IMR-90 (cell line): ENCODE measurements around the gene LIN9. TPM values are rescaled to one million over a fixed set of nuclear protein-coding genes. Genes with fewer than 3 reads are reported as not detected.

ENCODE experiments used
- ATAC-seq: fragments of 200-7000 bp; cut with Tn5 transposase; 2 replicates; pipeline ENCODE4 v1.9.1; 2020; ENCODE audit warnings: low read depth, mild to moderate bottlenecking, moderate library complexity
- BruUV-seq: library from RNA; stranded (reverse); fragments of 400-500 nt; replicated peaks from 2 replicates; lab custom pipeline; 2021; lab: Mats Ljungman, UMichigan
- CTCF ChIA-PET: fragments of 300-600 bp; formaldehyde crosslinking; extraction: SDS; loops from one replicate; lab custom pipeline; 2021; ENCODE audit warnings: antibody characterized with exemption; lab: Yijun Ruan, JAX
- POLR2A ChIA-PET: fragments of 300-600 bp; sonication (Branson Sonifier 250); formaldehyde crosslinking; loops from one replicate; lab custom pipeline; 2022; ENCODE audit warnings: antibody characterized with exemption; ENCODE audit not compliant: unreplicated experiment; lab: Charles Lee
- DNase-seq: peaks from one replicate; pipeline ENCODE4 v3.0.0; 2013
- H2AFZ ChIP-seq: replicated peaks from 2 replicates; pipeline ENCODE3; 2013; ENCODE audit warnings: low read length, mild to moderate bottlenecking; ENCODE audit not compliant: poor library complexity
- H2AK5ac ChIP-seq: 2 replicates; pipeline ENCODE4 v1.6.1; 2013; ENCODE audit warnings: low read depth, low read length, inconsistent platforms
- H2AK9ac ChIP-seq: replicated peaks from 2 replicates; pipeline ENCODE3; 2013; ENCODE audit warnings: mild to moderate bottlenecking, low read depth, low read length, moderate library complexity; ENCODE audit not compliant: poor library complexity
- H2BK120ac ChIP-seq: 2 replicates; pipeline ENCODE4 v1.6.1; 2013; ENCODE audit warnings: low read depth, low read length, inconsistent platforms
- H2BK15ac ChIP-seq: 3 replicates; pipeline ENCODE4 v1.6.1; 2013; ENCODE audit warnings: low read depth, low read length, inconsistent platforms
- H2BK20ac ChIP-seq: 2 replicates; pipeline ENCODE4 v1.6.1; 2013; ENCODE audit warnings: low read depth, mild to moderate bottlenecking, inconsistent platforms, low read length, moderate library complexity
- H2BK5ac ChIP-seq: 2 replicates; pipeline ENCODE4 v1.6.1; 2013; ENCODE audit warnings: mild to moderate bottlenecking, low read depth, low read length, inconsistent platforms; ENCODE audit not compliant: poor library complexity, severe bottlenecking
- H3K14ac ChIP-seq: replicated peaks from 2 replicates; pipeline ENCODE4 v1.6.1; 2013; ENCODE audit warnings: low read depth, low read length, inconsistent platforms
- H3K18ac ChIP-seq: 2 replicates; pipeline ENCODE4 v1.6.1; 2013; ENCODE audit warnings: low read depth, low read length, control low read depth
- H3K23ac ChIP-seq: 2 replicates; pipeline ENCODE4 v1.6.1; 2013; ENCODE audit warnings: low read depth, low read length, inconsistent platforms
- H3K27ac ChIP-seq: 2 replicates; pipeline ENCODE4 v1.5.1; 2013; ENCODE audit warnings: mild to moderate bottlenecking, control low read depth, low read length; ENCODE audit not compliant: insufficient read depth
- H3K27me3 ChIP-seq: 2 replicates; pipeline ENCODE4 v1.6.1; 2013; ENCODE audit warnings: low read length; ENCODE audit not compliant: control insufficient read depth, insufficient read depth
- H3K36me3 ChIP-seq: 2 replicates; pipeline ENCODE4 v1.6.1; 2013; ENCODE audit warnings: low read length, mixed read lengths; ENCODE audit not compliant: control insufficient read depth, insufficient read depth
- H3K4ac ChIP-seq: 2 replicates; pipeline ENCODE4 v1.6.1; 2013; ENCODE audit warnings: low read depth, low read length, inconsistent platforms
- H3K4me1 ChIP-seq: 2 replicates; pipeline ENCODE4 v1.6.1; 2013; ENCODE audit warnings: low read length, mixed read lengths; ENCODE audit not compliant: control insufficient read depth, insufficient read depth
- H3K4me2 ChIP-seq: 2 replicates; pipeline ENCODE4 v1.6.1; 2013; ENCODE audit warnings: low read depth, mild to moderate bottlenecking, control low read depth, low read length, moderate library complexity
- H3K4me3 ChIP-seq: 2 replicates; pipeline ENCODE4 v1.5.1; 2013; ENCODE audit warnings: low read depth, mild to moderate bottlenecking, control low read depth, low read length, moderate library complexity; ENCODE audit not compliant: insufficient read depth
- H3K56ac ChIP-seq: 2 replicates; pipeline ENCODE4 v1.6.1; 2013; ENCODE audit warnings: low read length, inconsistent platforms; ENCODE audit not compliant: insufficient read depth; ENCODE audit errors: extremely low read depth
- H3K79me1 ChIP-seq, 2 experiments: 2 replicates each; pipeline ENCODE4 v1.6.1; 2013; ENCODE audit warnings: low read length in 2 of 2, inconsistent platforms in 1 of 2, low read depth in 1 of 2
- H3K9ac ChIP-seq: 2 replicates; pipeline ENCODE4 v1.6.1; 2013; ENCODE audit warnings: low read depth, low read length, control low read depth
- H3K9me1 ChIP-seq: 2 replicates; pipeline ENCODE4 v1.6.1; 2013; ENCODE audit warnings: low read length, inconsistent platforms; ENCODE audit not compliant: insufficient read depth
- H3K9me3 ChIP-seq: 2 replicates; pipeline ENCODE4 v1.6.1; 2013; ENCODE audit warnings: low read length; ENCODE audit not compliant: control insufficient read depth, insufficient read depth
- H4K20me1 ChIP-seq: 2 replicates; pipeline ENCODE4 v1.6.1; 2013; ENCODE audit warnings: low read length, inconsistent platforms; ENCODE audit not compliant: insufficient read depth
- H4K5ac ChIP-seq: 2 replicates; pipeline ENCODE4 v1.6.1; 2013; ENCODE audit warnings: mild to moderate bottlenecking, low read depth, low read length, control low read depth
- H4K8ac ChIP-seq, 2 experiments: 2 replicates each; pipeline ENCODE4 v1.6.1; 2013; ENCODE audit warnings: low read depth in 2 of 2, low read length in 2 of 2, control low read depth in 1 of 2, inconsistent platforms in 1 of 2
- H4K91ac ChIP-seq: 2 replicates; pipeline ENCODE4 v1.6.1; 2013; ENCODE audit warnings: low read depth, low read length, inconsistent platforms; ENCODE audit not compliant: insufficient read depth
- BHLHE40 ChIP-seq: fragments of 150-350 bp; IDR thresholded peaks from 2 replicates; pipeline ENCODE4 v1.6.1; 2016; ENCODE audit warnings: mild to moderate bottlenecking, low read depth, low read length
- CEBPB ChIP-seq: IDR thresholded peaks from 2 replicates; pipeline ENCODE4 v1.6.1; 2012; ENCODE audit warnings: low read depth, low read length, improper control_type of control experiment
- CHD1 ChIP-seq: IDR thresholded peaks from 2 replicates; pipeline ENCODE4 v1.6.1; 2012; ENCODE audit warnings: low read depth, low read length, improper control_type of control experiment
- FOS ChIP-seq: fragments of 150-350 bp; IDR thresholded peaks from 2 replicates; pipeline ENCODE4 v1.6.1; 2016; ENCODE audit warnings: low read depth, low read length
- MAFK ChIP-seq: IDR thresholded peaks from 2 replicates; pipeline ENCODE4 v1.6.1; 2012; ENCODE audit warnings: low read depth, low read length, improper control_type of control experiment
- MAZ ChIP-seq: IDR thresholded peaks from 2 replicates; pipeline ENCODE4 v1.6.1; 2012; ENCODE audit warnings: low read depth, mild to moderate bottlenecking, low read length, improper control_type of control experiment, moderate library complexity, borderline replicate concordance
- MXI1 ChIP-seq: IDR thresholded peaks from 2 replicates; pipeline ENCODE4 v1.6.1; 2012; ENCODE audit warnings: low read depth, mild to moderate bottlenecking, low read length, moderate library complexity, borderline replicate concordance
- NFE2L2 ChIP-seq: fragments of 150-350 bp; IDR thresholded peaks from 2 replicates; pipeline ENCODE4 v1.6.1; 2016; ENCODE audit warnings: low read depth, mild to moderate bottlenecking, low read length
- POLR2A ChIP-seq: IDR thresholded peaks from 2 replicates; pipeline ENCODE4 v1.6.1; 2012; ENCODE audit warnings: mild to moderate bottlenecking, low read depth, low read length
- RAD21 ChIP-seq: IDR thresholded peaks from 2 replicates; pipeline ENCODE4 v1.6.1; 2012; ENCODE audit warnings: low read length, improper control_type of control experiment
- RCOR1 ChIP-seq: IDR thresholded peaks from 2 replicates; pipeline ENCODE4 v1.6.1; 2012; ENCODE audit warnings: mild to moderate bottlenecking, low read length, improper control_type of control experiment; ENCODE audit not compliant: insufficient replicate concordance
- RFX5 ChIP-seq: IDR thresholded peaks from 2 replicates; pipeline ENCODE4 v1.8.0; 2012; ENCODE audit warnings: low read depth, mild to moderate bottlenecking, low read length, moderate library complexity
- SMC3 ChIP-seq: fragments of 150-350 bp; IDR thresholded peaks from 2 replicates; pipeline ENCODE4 v1.6.1; 2016; ENCODE audit warnings: low read depth, mild to moderate bottlenecking, antibody characterized with exemption, low read length, moderate library complexity
- WGBS, 2 experiments: methylation state at CpG; one replicate each; pipeline versions ENCODE4 v1.1.5 to v1.1.7; 2013; ENCODE audit warnings: missing lambda C conversion rate in 2 of 2; ENCODE audit not compliant: insufficient read length in 1 of 2; ENCODE audit errors: extremely low coverage in 2 of 2; 5-methylcytosine and 5-hydroxymethylcytosine counted together
- dilution Hi-C: fragments of 300-500 bp; cut with HindIII; formaldehyde crosslinking; loops from one replicate; pipeline ENCODE4 v1.14.3; 2018; ENCODE audit warnings: low sequenced_read_pairs; ENCODE audit not compliant: unreplicated experiment
- in situ Hi-C: fragments of 300-500 bp; cut with MboI; formaldehyde crosslinking; loops from 3 replicates; pipeline ENCODE4 v1.14.3; 2019; ENCODE audit warnings: low sequenced_read_pairs, inconsistent platforms, mixed read lengths
- intact Hi-C: fragments of 100-400 bp; cut with micrococcal nuclease; formaldehyde crosslinking; loops from 2 replicates; pipeline ENCODE4 v1.10.0; 2022
- polyA plus RNA-seq, 3 experiments: library from polyadenylated mRNA; depleted of rRNA; stranded (reverse); fragments of >200 nt; gene quantifications; 2 replicates each; pipeline ENCODE4 v1.2.3, GENCODE V29; 2012; ENCODE audit warnings: low replicate concordance in 1 of 3
- total RNA-seq: library from RNA; depleted of rRNA; stranded (reverse); fragments of >200 nt; gene quantifications from 2 replicates; pipeline ENCODE4 v1.2.3, GENCODE V29; 2012
- TF ChIP-seq, protein P1 (sequence below): conservative IDR thresholded peaks from 2 replicates; pipeline ENCODE4 v1.5.1; 2012; ENCODE audit warnings: mild to moderate bottlenecking, low read depth, low read length, improper control_type of control experiment
- TF ChIP-seq, protein P2 (sequence below): fragments of 150-350 bp; IDR thresholded peaks from 2 replicates; pipeline ENCODE4 v1.6.1; 2017; ENCODE audit warnings: mild to moderate bottlenecking, antibody characterized with exemption, low read length, low read depth
- TF ChIP-seq, protein P3 (sequence below): fragments of 150-350 bp; IDR thresholded peaks from 2 replicates; pipeline ENCODE4 v1.6.1; 2016; ENCODE audit warnings: low read depth, mild to moderate bottlenecking, low read length, moderate library complexity, borderline replicate concordance

The LIN9 gene
- total and polyA plus RNA-seq, 2 of the 4 experiments (the other 2 are of a cell fraction) = 2.3 to 3.9 TPM

DNA sequence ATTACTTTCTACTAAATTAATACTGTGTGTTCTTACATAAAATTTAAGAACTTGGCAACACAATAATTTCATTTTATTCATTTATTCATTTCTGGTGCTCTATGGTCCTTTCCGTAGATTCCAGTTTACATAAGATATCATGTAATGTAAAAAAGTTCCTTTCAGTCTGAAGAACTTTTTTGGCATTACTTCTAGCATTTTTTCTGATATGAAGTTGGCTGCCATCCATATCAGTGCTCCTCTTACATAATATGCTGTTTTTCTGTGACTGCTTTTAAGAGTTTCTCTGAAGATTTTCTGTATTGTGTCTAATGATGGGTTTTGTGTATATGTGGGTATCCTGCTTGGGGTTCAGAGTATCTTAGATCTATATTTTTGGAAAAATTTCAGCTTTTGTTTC, 34.8 kb downstream of the LIN9 start:
- POLR2A ChIA-PET = no interaction called here

More for the DNA sequence above, 34.8 kb downstream of the LIN9 start:
- no peak overlapping the region for H3K23ac ChIP-seq
- BruUV-seq = no TSS peak
- DNase-seq = peak; percentile 31
- H3K56ac ChIP-seq = no peak overlapping the region
- H4K8ac ChIP-seq = no peak overlapping the region
- H2BK15ac ChIP-seq = no peak overlapping the region
- H3K36me3 ChIP-seq = no peaks in the 10 kb centered on the region
- no peak overlapping the region for H3K4ac ChIP-seq
- no CpG with 5 or more reads among the region's 1 CpG for WGBS, 2 experiments
- H3K27ac ChIP-seq = no peak overlapping the region
- no peak overlapping the region for H3K4me2 ChIP-seq
- dilution Hi-C loops (no loop called here), in situ Hi-C loops (no loop called here), intact Hi-C loops (no loop called here)
- peaks cover 2% of the 10 kb centered on the region; the same call in 1 of the 2 replicates for H3K4me1 ChIP-seq
- no peak overlapping the region for H3K4me3 ChIP-seq
- H2BK20ac ChIP-seq = no peak overlapping the region
- no peak overlapping the region for H4K91ac ChIP-seq
- H3K9me1 ChIP-seq = peaks cover 4% of the 10 kb centered on the region; the same call in 1 of the 2 replicates
- CTCF ChIA-PET = interaction anchor here (0.6 kb wide), 2 partner anchors 18 to 23 kb away, joined by 3 read pairs; no protein-coding TSS in a partner anchor
- H3K27me3 ChIP-seq = no peaks in the 10 kb centered on the region
- H3K9me3 ChIP-seq = no peaks in the 10 kb centered on the region
- H4K5ac ChIP-seq = no peak overlapping the region
- no peak overlapping the region for H2BK5ac ChIP-seq
- H2AK9ac ChIP-seq = no peak overlapping the region
- no peak overlapping the region for H3K14ac ChIP-seq
- peaks cover 0 to 4% of the 10 kb centered on the region in 2 experiments; a peak in 1 of 4 replicates for H3K79me1 ChIP-seq
- TF ChIP-seq FOS (no peak), POLR2A (no peak), RCOR1 (no peak), MAFK (no peak), NFE2L2 (no peak), RAD21 (no peak), MAZ (no peak), BHLHE40 (no peak), RFX5 (no peak), SMC3 (no peak), CHD1 (no peak), MXI1 (no peak), CEBPB (no peak)
- TF ChIP-seq, protein P1, sequence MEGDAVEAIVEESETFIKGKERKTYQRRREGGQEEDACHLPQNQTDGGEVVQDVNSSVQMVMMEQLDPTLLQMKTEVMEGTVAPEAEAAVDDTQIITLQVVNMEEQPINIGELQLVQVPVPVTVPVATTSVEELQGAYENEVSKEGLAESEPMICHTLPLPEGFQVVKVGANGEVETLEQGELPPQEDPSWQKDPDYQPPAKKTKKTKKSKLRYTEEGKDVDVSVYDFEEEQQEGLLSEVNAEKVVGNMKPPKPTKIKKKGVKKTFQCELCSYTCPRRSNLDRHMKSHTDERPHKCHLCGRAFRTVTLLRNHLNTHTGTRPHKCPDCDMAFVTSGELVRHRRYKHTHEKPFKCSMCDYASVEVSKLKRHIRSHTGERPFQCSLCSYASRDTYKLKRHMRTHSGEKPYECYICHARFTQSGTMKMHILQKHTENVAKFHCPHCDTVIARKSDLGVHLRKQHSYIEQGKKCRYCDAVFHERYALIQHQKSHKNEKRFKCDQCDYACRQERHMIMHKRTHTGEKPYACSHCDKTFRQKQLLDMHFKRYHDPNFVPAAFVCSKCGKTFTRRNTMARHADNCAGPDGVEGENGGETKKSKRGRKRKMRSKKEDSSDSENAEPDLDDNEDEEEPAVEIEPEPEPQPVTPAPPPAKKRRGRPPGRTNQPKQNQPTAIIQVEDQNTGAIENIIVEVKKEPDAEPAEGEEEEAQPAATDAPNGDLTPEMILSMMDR = no peak
- TF ChIP-seq, protein P2, sequence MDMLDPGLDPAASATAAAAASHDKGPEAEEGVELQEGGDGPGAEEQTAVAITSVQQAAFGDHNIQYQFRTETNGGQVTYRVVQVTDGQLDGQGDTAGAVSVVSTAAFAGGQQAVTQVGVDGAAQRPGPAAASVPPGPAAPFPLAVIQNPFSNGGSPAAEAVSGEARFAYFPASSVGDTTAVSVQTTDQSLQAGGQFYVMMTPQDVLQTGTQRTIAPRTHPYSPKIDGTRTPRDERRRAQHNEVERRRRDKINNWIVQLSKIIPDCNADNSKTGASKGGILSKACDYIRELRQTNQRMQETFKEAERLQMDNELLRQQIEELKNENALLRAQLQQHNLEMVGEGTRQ = no peak
- TF ChIP-seq, protein P3, sequence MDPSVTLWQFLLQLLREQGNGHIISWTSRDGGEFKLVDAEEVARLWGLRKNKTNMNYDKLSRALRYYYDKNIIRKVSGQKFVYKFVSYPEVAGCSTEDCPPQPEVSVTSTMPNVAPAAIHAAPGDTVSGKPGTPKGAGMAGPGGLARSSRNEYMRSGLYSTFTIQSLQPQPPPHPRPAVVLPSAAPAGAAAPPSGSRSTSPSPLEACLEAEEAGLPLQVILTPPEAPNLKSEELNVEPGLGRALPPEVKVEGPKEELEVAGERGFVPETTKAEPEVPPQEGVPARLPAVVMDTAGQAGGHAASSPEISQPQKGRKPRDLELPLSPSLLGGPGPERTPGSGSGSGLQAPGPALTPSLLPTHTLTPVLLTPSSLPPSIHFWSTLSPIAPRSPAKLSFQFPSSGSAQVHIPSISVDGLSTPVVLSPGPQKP = no peak
- H4K20me1 ChIP-seq = no peaks in the 10 kb centered on the region
- no peak for ATAC-seq
- H2AK5ac ChIP-seq = no peak overlapping the region
- H3K9ac ChIP-seq = no peak overlapping the region
- H3K18ac ChIP-seq = no peak overlapping the region
- no peak overlapping the region for H2AFZ ChIP-seq
- H2BK120ac ChIP-seq = no peak overlapping the region
